HG03045 (cell line): ENCODE measurements around the gene TPSG1.

Experiments
- ATAC-seq: cut with Tn5 transposase; IDR thresholded peaks from one replicate; pipeline ENCODE4 v1.9.1; 2021; ENCODE audit warnings: mild to moderate bottlenecking, moderate library complexity; ENCODE audit not compliant: unreplicated experiment

The TPSG1 gene

DNA sequence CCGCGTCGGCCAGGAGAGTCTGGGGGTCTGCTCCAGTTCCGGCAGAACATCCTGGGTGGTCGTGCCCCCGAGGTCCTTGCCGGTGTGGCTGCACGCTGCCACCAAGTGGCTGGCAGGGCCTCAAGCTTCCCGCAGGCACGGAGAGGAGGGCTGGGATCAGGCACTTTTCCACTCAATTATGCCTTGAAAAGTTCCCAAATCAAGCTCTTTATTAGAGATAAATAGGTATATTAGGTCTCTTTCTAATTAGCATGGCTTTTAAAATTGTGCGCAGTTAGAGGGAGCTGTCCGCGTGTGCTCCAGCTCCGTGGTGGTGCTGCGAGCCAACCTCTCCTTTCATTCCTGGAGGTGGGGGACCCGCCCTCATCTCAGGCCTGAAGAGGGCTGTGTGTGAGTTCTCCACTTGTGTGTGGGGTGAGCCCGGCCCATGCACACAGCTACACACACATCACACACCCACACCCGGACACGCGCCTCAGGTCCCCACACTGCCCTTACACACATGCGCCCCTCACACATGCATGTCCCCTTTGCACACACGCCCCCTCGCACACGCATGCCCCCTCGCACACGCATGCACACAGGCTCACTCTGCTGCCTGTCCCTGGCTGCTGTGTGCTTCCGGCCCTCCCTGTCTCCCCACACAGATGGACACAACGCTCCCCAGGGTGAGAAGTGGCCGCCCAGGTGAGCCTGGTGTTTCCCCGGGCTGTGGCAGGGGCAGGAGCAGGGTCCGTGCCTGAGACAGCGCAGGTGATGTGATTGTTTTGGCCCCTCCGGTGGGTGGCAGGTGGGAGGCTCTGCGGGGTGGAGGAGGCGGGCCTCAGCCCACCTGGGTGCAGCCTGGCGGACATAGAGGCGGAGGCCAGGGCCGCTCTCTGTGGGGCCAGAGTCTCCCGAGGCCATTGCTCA, 43.4 kb downstream of the TPSG1 start:
- no peak for ATAC-seq

DNA sequence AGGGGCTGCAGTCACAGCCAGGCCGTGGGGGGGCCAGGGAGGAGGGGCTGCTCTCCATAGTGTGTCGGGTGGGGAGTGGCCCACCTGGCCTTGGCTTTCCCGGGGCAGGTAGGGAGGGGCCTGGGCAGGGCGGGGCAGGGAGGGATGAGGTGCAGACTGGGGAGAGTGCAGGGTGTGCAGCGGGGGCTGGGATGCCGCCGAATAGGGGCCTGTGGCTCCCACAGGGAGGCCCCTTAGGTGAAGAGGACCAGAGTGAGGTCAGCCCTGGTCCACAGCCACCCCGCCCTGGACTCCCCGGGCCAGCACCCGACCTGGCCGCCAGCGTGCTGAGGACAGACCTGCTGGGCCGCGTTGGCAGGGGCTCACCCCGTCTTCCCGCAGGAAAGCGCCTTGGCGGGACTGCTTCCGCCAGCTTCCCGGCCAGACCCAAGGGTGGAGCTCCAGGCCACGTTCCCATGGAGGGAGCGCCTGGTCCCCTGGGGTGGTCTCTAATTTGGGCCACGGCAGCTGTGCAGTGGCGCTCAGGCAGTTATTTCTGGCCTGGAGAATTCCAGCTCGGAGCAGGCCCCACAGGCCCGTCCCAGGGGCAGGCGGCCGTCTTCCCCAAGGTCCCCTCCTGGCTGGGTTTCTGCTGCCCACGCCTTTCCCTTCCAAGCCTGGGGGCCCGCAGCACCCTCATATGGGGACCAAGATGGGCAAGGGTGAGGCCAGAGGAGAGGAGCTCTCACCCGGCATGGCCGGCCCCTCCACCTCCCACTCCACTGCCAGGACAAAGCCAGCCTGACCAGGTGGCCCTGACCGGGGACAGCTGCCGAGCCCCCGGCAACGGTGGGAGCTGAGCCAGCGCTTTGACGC, 44.3 kb downstream of the TPSG1 start:
- ATAC-seq, result no peak

DNA sequence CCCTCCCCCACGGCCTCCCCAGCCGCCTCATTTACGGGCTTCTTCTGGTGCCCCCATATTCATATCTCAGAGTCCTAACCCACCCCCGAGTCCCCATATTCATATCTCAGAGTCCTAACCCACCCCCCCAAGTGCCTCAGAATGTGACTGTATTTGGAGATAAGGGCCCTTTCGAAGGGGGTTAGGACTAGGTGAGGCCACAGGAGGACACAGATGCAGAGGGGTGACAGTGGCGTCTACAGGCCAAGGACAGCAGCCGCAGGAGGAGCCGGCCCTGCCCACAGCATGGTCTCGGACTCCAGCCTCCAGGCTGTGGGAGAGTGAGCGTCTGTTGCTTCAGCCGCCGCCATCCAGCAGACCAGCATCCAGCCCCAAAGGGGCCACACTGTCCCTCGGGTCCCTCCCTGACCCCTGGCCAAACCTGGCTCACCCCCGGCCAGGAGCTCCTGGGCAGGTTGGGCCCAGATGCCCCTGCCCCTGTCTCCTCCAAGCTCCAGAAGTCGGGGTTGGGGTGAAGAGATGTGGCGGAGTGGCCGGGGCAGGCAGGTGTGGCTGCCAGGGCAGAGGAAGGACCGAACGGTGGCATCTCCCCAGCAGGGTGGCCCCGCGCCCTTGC, 46.7 kb downstream of the TPSG1 start:
- ATAC-seq, result no peak

DNA sequence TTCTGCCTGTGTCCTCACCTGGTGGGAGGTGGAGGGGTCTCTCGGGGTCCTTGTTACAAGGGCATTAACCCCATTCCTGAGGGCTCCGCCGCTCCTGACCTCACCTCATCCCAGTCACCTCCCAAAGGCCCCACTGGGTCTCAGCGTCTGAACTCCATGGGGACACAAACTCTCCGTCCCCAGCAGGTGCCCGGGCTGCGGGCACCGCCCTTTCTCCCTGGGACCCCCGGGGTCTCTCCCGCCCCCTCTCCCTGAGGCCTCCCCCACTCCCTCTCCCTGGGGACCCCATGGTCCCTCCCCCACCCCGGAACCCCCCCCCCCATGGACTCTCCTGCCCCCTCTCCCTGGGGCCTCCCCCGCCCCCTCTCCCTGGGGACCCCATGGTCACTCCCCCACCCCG, 47.3 kb downstream of the TPSG1 start:
- no peak for ATAC-seq

DNA sequence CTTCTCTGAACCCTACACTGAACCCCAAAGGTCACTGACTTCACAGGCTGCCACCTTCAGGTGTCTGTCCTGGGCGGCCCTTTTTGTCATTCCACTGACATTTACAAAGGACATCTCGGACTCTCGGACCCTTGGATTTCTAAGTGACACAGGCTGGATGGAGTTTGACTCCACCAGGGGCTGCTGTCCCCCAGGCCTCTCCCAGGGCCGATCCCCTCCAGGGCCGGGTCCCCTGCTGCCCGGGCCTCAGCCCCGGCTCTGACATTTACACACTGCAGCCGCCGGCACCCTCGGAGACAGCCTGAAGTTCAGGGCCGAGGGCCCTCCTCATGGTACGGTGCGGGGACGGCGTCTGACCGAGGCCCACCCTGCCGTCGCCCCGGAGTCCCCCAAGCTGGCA, 48.0 kb downstream of the TPSG1 start:
- ATAC-seq, result no peak

DNA sequence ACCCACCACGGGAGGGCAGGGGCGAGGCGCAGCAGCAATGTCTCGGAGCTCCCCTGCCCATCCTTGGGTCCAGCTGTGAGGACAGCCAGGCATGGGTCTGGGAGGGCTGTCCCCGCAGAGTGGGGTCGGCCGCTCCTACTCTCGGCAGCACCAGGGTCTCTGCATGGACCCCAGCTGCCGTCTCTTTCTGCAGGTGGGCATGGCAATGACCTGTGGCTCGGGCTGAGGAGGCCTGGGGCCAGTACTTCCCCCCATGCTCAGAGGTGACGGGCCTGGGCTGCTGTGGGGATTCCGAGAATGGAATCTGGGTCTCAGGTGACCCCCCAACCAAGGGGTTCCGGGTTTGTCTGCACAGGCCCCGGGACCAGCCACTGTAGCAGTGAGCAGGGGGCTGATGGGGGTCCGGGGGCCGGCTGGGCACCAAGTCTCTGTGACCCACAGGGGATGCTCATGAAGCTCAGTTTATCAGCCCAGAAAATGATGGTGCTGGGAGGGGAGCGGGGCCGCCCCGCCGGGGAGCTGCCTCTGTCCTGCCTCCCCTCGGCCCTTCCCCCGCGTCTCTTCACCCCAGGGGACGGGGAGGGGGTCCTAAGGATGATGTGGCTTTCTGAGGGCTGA, 48.7 kb downstream of the TPSG1 start:
- ATAC-seq, result no peak

DNA sequence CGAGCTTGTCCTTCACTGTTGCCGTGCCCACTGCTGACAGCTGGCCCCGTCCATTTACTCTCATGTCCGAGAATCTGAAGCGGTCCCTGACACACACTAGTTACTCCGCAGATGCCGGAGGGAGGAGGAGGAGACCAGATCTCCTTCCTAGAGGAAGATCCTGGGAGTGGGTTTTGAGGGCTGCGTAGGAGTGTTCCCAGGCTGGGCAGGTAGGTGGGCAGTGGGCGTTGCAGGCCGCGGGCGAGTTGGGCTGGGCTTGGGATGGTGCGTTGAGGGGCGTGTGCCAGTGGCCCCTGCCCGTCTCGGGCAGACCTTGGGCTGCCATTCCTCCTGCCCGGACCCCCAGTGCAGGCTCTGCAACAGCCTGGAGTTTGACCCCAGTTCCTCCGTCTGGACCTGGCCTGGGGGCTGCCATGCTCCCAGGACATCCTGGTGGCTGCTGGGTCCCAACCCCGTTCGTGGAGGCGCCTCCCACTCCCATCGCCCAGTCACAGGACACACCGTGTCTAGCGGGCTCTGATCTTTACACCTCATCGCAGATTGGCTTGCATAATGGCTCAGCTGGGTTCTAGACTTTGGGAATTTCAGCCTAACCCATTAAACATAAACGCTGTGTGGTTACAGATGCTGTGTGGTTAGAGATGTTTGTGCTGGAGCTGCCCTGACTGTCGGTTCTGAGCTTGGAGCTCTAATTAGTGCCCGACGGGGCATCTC, 49.3 kb downstream of the TPSG1 start:
- ATAC-seq, result no peak

DNA sequence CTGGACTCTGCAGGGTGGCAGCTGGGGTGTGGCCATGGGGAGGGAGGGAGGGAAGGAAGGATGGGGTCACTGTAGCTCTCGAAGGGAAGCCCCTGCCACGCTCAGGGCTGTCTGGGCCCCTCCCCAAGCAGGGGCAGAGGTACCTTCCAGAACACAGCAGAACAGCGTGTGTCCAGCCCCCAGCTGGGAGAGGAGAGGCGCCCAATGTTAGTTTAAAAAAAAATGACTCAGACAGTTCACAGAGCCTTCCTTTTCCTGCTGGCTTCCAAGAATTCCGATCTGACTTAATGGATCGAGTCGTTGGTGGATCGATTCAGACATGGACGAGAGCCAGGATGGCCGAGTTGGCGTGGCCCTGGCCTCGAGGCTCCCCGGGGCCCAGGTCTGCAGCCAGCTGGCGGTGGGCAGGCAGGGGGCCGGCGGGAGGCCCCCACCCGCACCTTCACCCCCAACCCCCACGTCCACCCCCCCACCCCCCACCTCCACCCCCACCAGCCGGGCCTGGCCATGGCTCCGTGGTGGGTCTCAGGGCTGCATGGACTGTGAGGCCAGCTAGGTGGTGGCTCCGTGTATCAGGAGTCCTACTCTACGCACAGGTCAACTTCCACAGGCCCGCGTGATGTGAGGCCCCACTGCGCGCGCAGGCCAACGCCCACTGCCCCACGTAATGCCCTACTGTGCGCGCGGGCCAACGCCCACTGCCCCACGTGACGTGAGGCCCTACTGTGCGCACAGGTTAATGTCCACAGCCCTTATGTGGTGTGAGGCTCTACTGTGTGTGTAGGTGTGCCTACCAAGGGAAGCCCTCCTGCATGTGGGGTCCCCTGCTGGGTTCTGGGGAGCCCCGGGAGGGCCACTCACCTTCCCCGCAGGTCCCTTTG, 50.4 kb downstream of the TPSG1 start:
- ATAC-seq, result no peak

DNA sequence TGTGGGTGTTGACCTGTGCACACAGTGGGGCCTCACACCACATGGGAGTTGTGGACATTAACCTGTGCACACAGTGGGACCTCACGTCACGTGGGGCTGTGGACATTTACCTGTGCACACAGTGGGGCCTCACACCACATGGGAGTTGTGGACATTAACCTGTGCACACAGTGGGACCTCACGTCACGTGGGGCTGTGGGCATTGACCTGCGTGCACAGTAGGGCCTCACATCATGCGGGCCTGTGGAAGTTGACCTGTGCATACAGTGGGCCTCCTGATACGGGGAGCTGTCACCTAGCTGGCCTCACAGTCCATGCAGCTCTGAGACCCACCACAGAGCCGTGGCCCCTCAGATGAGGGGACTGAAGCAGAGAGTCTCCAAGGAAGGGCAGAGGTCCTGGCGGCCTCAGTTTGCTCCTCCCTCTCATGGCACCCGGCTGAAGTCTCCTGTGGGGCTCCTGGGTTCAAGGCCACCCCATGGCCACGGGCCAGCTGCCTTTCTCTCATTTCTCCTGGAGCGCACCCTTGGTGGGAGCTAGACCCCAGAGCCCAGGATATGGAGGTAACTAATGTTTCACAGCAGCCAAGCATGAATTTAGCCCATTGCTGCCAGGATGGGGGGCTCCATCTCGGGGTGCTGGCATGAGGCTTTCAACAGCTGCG, 51.1 kb downstream of the TPSG1 start:
- no peak for ATAC-seq

DNA sequence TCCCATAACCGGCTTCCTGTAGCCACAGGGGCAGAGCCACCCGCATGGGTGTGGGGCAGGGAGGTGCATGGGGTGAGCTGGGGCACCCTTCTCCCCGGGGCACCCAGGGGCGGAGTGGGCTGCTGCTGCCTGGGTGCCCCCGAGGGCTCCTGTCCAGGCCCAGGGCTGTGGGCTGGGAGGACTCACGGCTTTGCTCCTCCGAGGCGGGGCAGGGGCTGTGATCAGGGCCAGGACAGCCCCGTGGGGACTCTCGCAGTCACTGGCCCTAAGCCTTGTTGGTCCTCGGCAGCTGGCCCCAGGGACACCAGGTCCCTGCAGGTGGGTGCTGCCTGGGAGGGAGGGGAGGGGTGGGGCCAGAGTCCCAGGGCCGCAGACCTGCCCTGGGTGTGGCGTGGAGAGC, 52.4 kb downstream of the TPSG1 start:
- no peak for ATAC-seq

DNA sequence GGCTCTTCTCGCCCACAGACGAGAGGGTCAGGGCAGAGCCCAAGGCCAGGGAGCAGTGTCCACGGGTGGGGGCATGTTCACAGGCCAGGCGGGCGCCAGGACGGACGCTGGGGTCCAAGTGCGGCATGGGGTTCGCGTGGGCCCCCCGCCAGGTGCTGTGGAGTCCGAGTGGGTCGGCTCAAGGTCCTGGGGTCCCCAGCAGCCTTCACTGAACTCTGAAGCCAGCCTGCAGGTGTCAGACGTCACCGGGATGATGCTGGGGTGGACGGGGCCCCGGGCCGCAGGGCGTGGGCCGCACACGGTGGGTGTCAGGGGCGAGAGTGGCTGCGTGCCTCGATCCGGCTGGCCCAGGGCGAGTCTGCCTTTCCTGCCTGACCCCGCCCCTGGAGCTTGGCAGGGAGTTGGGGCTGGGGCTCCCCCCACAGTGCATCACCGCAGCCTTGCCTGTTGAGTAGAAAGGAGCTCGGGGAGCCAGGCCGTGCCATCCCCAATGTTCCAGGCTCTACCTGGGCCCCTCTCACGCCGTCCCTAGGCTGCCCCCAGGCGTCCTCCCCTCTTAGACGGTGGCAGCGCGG, 53.1 kb downstream of the TPSG1 start:
- no peak for ATAC-seq
